SK-N-SH treated with all-trans-retinoic acid at 6 μM for 48 hours (cell line): Measurements from ENCODE around the gene FZD4.
"Not testable (repeated sequence)": the region's sequence is repeated elsewhere in the genome, so short reads cannot be mapped to it uniquely, and the experiment has no call there.

ENCODE experiments used
- ATAC-seq: fragments of 200-7000 bp; cut with Tn5 transposase; 3 replicates; pipeline ENCODE4 v1.9.1; 2020; ENCODE audit warnings: mild to moderate bottlenecking, moderate library complexity
- ARNTL ChIP-seq: fragments of 450-650 bp; formaldehyde crosslinking; IDR thresholded peaks from 2 replicates; pipeline ENCODE4 v1.5.0; 2020; ENCODE audit warnings: low read depth, mild to moderate bottlenecking, moderate library complexity, borderline replicate concordance
- BACH2 ChIP-seq: fragments of 250-450 bp; sonication (Bioruptor Pico); IDR thresholded peaks from 2 replicates; pipeline ENCODE4 v1.9.0; 2021; ENCODE audit warnings: mild to moderate bottlenecking, borderline replicate concordance
- CREB5 ChIP-seq: fragments of 250-450 bp; sonication (Bioruptor Pico); IDR thresholded peaks from 2 replicates; pipeline ENCODE4 v1.5.1; 2020; ENCODE audit warnings: low read depth, mild to moderate bottlenecking, moderate library complexity
- CSDC2 ChIP-seq: fragments of 250-450 bp; sonication (Bioruptor Pico); IDR thresholded peaks from 2 replicates; pipeline ENCODE4 v1.5.0; 2020; ENCODE audit warnings: mild to moderate bottlenecking, moderate library complexity
- ISL1 ChIP-seq: fragments of 250-450 bp; sonication (Bioruptor Pico); IDR thresholded peaks from 2 replicates; pipeline ENCODE4 v2.1.2; 2022; ENCODE audit warnings: mild to moderate bottlenecking, moderate library complexity
- OSR1 ChIP-seq: fragments of 250-450 bp; sonication (Bioruptor Pico); IDR thresholded peaks from 2 replicates; pipeline ENCODE4 v1.8.0; 2022; ENCODE audit warnings: moderate library complexity, mild to moderate bottlenecking, inconsistent platforms
- PATZ1 ChIP-seq: fragments of 250-450 bp; sonication (Bioruptor Pico); IDR thresholded peaks from 2 replicates; pipeline ENCODE4 v1.8.0; 2020; ENCODE audit warnings: mild to moderate bottlenecking, moderate library complexity, borderline replicate concordance
- POU6F1 ChIP-seq: fragments of 250-450 bp; sonication (Bioruptor Pico); IDR thresholded peaks from 2 replicates; pipeline ENCODE4 v1.8.0; 2021; ENCODE audit warnings: low read depth, mild to moderate bottlenecking, moderate library complexity, borderline replicate concordance
- PPARA ChIP-seq: fragments of 250-450 bp; sonication (Bioruptor Pico); IDR thresholded peaks from 2 replicates; pipeline ENCODE4 v1.5.0; 2020; ENCODE audit warnings: mild to moderate bottlenecking, borderline replicate concordance
- SNAI2 ChIP-seq: fragments of 250-450 bp; sonication (Bioruptor Pico); IDR thresholded peaks from 2 replicates; pipeline ENCODE4 v1.5.0; 2020; ENCODE audit warnings: mild to moderate bottlenecking, moderate library complexity
- TSHZ2 ChIP-seq: fragments of 250-450 bp; sonication (Bioruptor Pico); IDR thresholded peaks from 2 replicates; pipeline ENCODE4 v1.5.0; 2020; ENCODE audit warnings: mild to moderate bottlenecking, moderate library complexity
- ZFP3 ChIP-seq: fragments of 250-450 bp; sonication (Bioruptor Pico); IDR thresholded peaks from 2 replicates; pipeline ENCODE4 v1.5.0; 2020; ENCODE audit warnings: mild to moderate bottlenecking, moderate library complexity
- ZNF70 ChIP-seq: fragments of 450-650 bp; formaldehyde crosslinking; IDR thresholded peaks from 2 replicates; pipeline ENCODE4 v1.5.0; 2020; ENCODE audit warnings: mild to moderate bottlenecking, moderate library complexity
- ZNF8 ChIP-seq: fragments of 450-650 bp; formaldehyde crosslinking; IDR thresholded peaks from 2 replicates; pipeline ENCODE4 v1.5.0; 2020; ENCODE audit warnings: mild to moderate bottlenecking, moderate library complexity

Gene FZD4

GRCh38 chr11:86950661-86950995, 4.6 kb downstream of the FZD4 start (continued):
- TF ChIP-seq PATZ1 (CRISPR knock-in tag), result no peak
- no peak for TF ChIP-seq ZNF8 (CRISPR knock-in tag)
- no peak for TF ChIP-seq PPARA (CRISPR knock-in tag)
- TF ChIP-seq BACH2, result no peak
- no peak for TF ChIP-seq CSDC2 (CRISPR knock-in tag)
- no peak for TF ChIP-seq ARNTL (CRISPR knock-in tag)
- TF ChIP-seq ZFP3 (CRISPR knock-in tag), result no peak

- ATAC-seq, result no peak
Measured at GRCh38 chr11:86949995-86950660, 5.1 kb downstream of the FZD4 start.

GRCh38 chr11:86948733-86949132, 6.5 kb downstream of the FZD4 start:
- TF ChIP-seq POU6F1, result no peak
- ATAC-seq, result no peak

More at GRCh38 chr11:86949995-86950660, 5.1 kb downstream of the FZD4 start:
- TF ChIP-seq ISL1 (peak; percentile 93), OSR1 (CRISPR knock-in tag) (no peak), SNAI2 (no peak), ZNF70 (CRISPR knock-in tag) (no peak), ZFP3 (CRISPR knock-in tag) (no peak), BACH2 (no peak), CREB5 (CRISPR knock-in tag) (no peak)

GRCh38 chr11:86947541-86947940, 7.7 kb downstream of the FZD4 start:
- ATAC-seq, result no peak
- no peak for TF ChIP-seq ZNF70 (CRISPR knock-in tag)
- TF ChIP-seq TSHZ2 (CRISPR knock-in tag), result no peak
- TF ChIP-seq POU6F1, result no peak
- TF ChIP-seq ZFP3 (CRISPR knock-in tag), result no peak

GRCh38 chr11:86943505-86943904, 11.7 kb downstream of the FZD4 start:
- not testable (repeated sequence) for ATAC-seq
